GM12878 (cell line): ENCODE results near the gene CDCA7. TPM values are rescaled to one million over a fixed set of nuclear protein-coding genes. Genes with fewer than 3 reads are reported as not detected.

Experiments
- ATAC-seq: fragments of 200-7000 bp; cut with Tn5 transposase; 3 replicates; pipeline ENCODE4 v1.9.1; 2020; ENCODE audit warnings: mild to moderate bottlenecking, moderate library complexity
- BruUV-seq: library from RNA; stranded (reverse); fragments of 400-500 nt; replicated peaks from 2 replicates; lab custom pipeline; 2021; lab: Mats Ljungman, UMichigan
- CTCF ChIA-PET: fragments of 300-600 bp; sonication (Branson Sonifier 250); formaldehyde crosslinking; extraction: SDS; loops from one replicate; lab custom pipeline; 2021; ENCODE audit warnings: inconsistent platforms; lab: Yijun Ruan, JAX
- POLR2A ChIA-PET: fragments of 350-600 bp; formaldehyde crosslinking; extraction: SDS; loops from one replicate; lab custom pipeline; 2021; ENCODE audit warnings: inconsistent platforms; lab: Charles Lee
- RAD21 ChIA-PET: fragments of 300-600 bp; sonication (Branson Sonifier 250); formaldehyde crosslinking; loops from one replicate; lab custom pipeline; 2023; ENCODE audit warnings: antibody characterized with exemption; ENCODE audit not compliant: unreplicated experiment; lab: Charles Lee
- SMC1A ChIA-PET: fragments of 300-600 bp; sonication (Branson Sonifier 250); formaldehyde crosslinking; loops from one replicate; lab custom pipeline; 2023; ENCODE audit not compliant: unreplicated experiment, uncharacterized antibody; lab: Charles Lee
- DNase-seq: peaks from one replicate; pipeline ENCODE4 v3.0.0-alpha.2; 2011; ENCODE audit warnings: low read depth, low spot score
- FAIRE-seq: peaks from 3 replicates; lab custom pipeline; 2011; peaks lifted over from hg19 to GRCh38; lab: Jason Lieb, UNC
- H2AFZ ChIP-seq: 2 replicates; pipeline ENCODE4 v1.6.0; 2011; ENCODE audit warnings: low read depth, low read length, control low read depth; ENCODE audit not compliant: control insufficient read depth
- H3K27ac ChIP-seq: 2 replicates; pipeline ENCODE4 v1.5.1; 2011; ENCODE audit warnings: control low read depth; ENCODE audit not compliant: control insufficient read depth, insufficient read depth
- H3K27me3 ChIP-seq, 2 experiments: replicated peaks in 1 of 2; 2 replicates each; pipeline versions ENCODE4 v1.6.0 to v1.6.1; 2011; ENCODE audit warnings: low read length in 1 of 2; ENCODE audit not compliant: control insufficient read depth in 2 of 2, insufficient read depth in 2 of 2
- H3K36me3 ChIP-seq, 2 experiments: 2 replicates each; pipeline ENCODE4 v1.5.1; 2011; ENCODE audit warnings: low read length in 1 of 2; ENCODE audit not compliant: control insufficient read depth in 2 of 2, insufficient read depth in 2 of 2
- H3K4me1 ChIP-seq: 2 replicates; pipeline ENCODE4 v1.6.1; 2011; ENCODE audit warnings: mild to moderate bottlenecking, low read length, moderate library complexity, mixed read lengths; ENCODE audit not compliant: control insufficient read depth, insufficient read depth
- H3K4me2 ChIP-seq: 2 replicates; pipeline ENCODE4 v1.6.0; 2011; ENCODE audit warnings: control low read depth; ENCODE audit not compliant: control insufficient read depth, insufficient read depth
- H3K4me3 ChIP-seq: fragments of 200-600 bp; sonication (generic); 2 replicates; pipeline ENCODE4 v1.5.1; 2016
- H3K79me2 ChIP-seq: 2 replicates; pipeline ENCODE4 v1.6.0; 2011; ENCODE audit warnings: low read length; ENCODE audit not compliant: control insufficient read depth, insufficient read depth
- H3K9ac ChIP-seq: 2 replicates; pipeline ENCODE4 v1.8.0; 2011; ENCODE audit warnings: low read length, control low read depth, mixed read lengths; ENCODE audit not compliant: control insufficient read depth, insufficient read depth
- H3K9me3 ChIP-seq: replicated peaks from 3 replicates; pipeline ENCODE4 v1.5.1; 2011; ENCODE audit warnings: mild to moderate bottlenecking, low read length; ENCODE audit not compliant: control insufficient read depth, insufficient read depth
- H4K20me1 ChIP-seq: 2 replicates; pipeline ENCODE4 v1.6.0; 2011; ENCODE audit not compliant: control insufficient read depth, insufficient read depth
- BCL11A ChIP-seq: IDR thresholded peaks from 2 replicates; pipeline ENCODE4 v1.6.1; 2011; ENCODE audit warnings: low read depth, low read length
- EED ChIP-seq: sonication (generic); IDR thresholded peaks from 2 replicates; pipeline ENCODE4 v1.6.1; 2016; ENCODE audit warnings: antibody characterized with exemption, low read depth
- EP300 ChIP-seq, 2 experiments: fragments of 150-350 bp in 1 of 2; IDR thresholded peaks; 2 replicates each; pipeline ENCODE4 v1.6.1; 2011 to 2012; ENCODE audit warnings: low read depth in 2 of 2, low read length in 2 of 2, borderline replicate concordance in 1 of 2, improper control_type of control experiment in 1 of 2, inconsistent platforms in 1 of 2; ENCODE audit not compliant: control insufficient read depth in 1 of 2
- EZH2 ChIP-seq: IDR thresholded peaks from 2 replicates; pipeline ENCODE4 v1.6.1; 2012; ENCODE audit warnings: low read depth, mild to moderate bottlenecking, control low read depth, inconsistent platforms, low read length, borderline replicate concordance; ENCODE audit not compliant: control insufficient read depth
- HCFC1 ChIP-seq: fragments of 150-350 bp; IDR thresholded peaks from 2 replicates; pipeline ENCODE4 v1.6.1; 2014; ENCODE audit warnings: low read length
- IKZF1 ChIP-seq: fragments of 450-650 bp; conservative IDR thresholded peaks from 2 replicates; pipeline ENCODE4 v1.6.1; 2017; ENCODE audit warnings: antibody characterized with exemption, mild to moderate bottlenecking
- IKZF2 ChIP-seq, 2 experiments: fragments of 450-650 bp; IDR thresholded peaks; 2 replicates each; pipeline ENCODE4 v1.6.1; 2017; ENCODE audit warnings: mild to moderate bottlenecking in 2 of 2, moderate library complexity in 2 of 2
- KDM1A ChIP-seq: fragments of 200-600 bp; sonication (generic); IDR thresholded peaks from 2 replicates; pipeline ENCODE4 v1.6.1; 2016; ENCODE audit warnings: borderline replicate concordance
- MTA2 ChIP-seq: fragments of 450-650 bp; IDR thresholded peaks from 2 replicates; pipeline ENCODE4 v1.6.1; 2016; ENCODE audit warnings: low read depth, mild to moderate bottlenecking, moderate library complexity
- MYB ChIP-seq: fragments of 150-350 bp; IDR thresholded peaks from 2 replicates; pipeline ENCODE4 v1.6.1; 2014; ENCODE audit warnings: mild to moderate bottlenecking, low read depth, low read length, borderline replicate concordance
- NFIC ChIP-seq: IDR thresholded peaks from 2 replicates; pipeline ENCODE4 v1.6.1; 2012; ENCODE audit warnings: low read depth, mild to moderate bottlenecking, inconsistent platforms, low read length, moderate library complexity
- PAX5 ChIP-seq: IDR thresholded peaks from 2 replicates; pipeline ENCODE4 v1.6.1; 2011; ENCODE audit warnings: low read depth, low read length, borderline replicate concordance
- SMC3 ChIP-seq: IDR thresholded peaks from 2 replicates; pipeline ENCODE4 v1.6.1; 2011; ENCODE audit warnings: low read length, improper control_type of control experiment, borderline replicate concordance
- SPI1 ChIP-seq: IDR thresholded peaks from 2 replicates; pipeline ENCODE4 v1.6.1; 2011; ENCODE audit warnings: low read depth, mild to moderate bottlenecking, low read length, moderate library complexity, borderline replicate concordance; ENCODE audit not compliant: insufficient read depth
- SUPT20H ChIP-seq: IDR thresholded peaks from 2 replicates; pipeline ENCODE4 v1.6.1; 2011; ENCODE audit warnings: low read depth, mild to moderate bottlenecking, low read length, moderate library complexity, borderline replicate concordance; ENCODE audit not compliant: control insufficient read depth
- WGBS: methylation state at CpG from one replicate; pipeline ENCODE4 v1.1.6; 2016; ENCODE audit warnings: low lambda C conversion rate; ENCODE audit not compliant: insufficient replicate concordance, insufficient coverage; ENCODE audit errors: missing lambda C conversion rate; 5-methylcytosine and 5-hydroxymethylcytosine counted together
- in situ Hi-C: fragments of 300-500 bp; cut with MboI; formaldehyde crosslinking; loops from 9 replicates; pipeline ENCODE4 v1.14.3; 2018; ENCODE audit warnings: mixed read lengths
- intact Hi-C: fragments of 100-400 bp; cut with micrococcal nuclease; formaldehyde crosslinking; loops from one replicate; pipeline ENCODE4 v1.14.2; 2022; ENCODE audit not compliant: unreplicated experiment
- polyA plus RNA-seq, 11 experiments: library from polyadenylated mRNA; depleted of rRNA in 4 of 11; unstranded in 6 of 11; stranded (reverse) in 5 of 11; fragments of >200 nt; fragmentation: Nextera tagmentation in 4 of 11; fragmentation: Illumina TruSeq in 1 of 11; extraction: Ambion mirVana in 4 of 11; extraction: Trizol in 1 of 11; gene quantifications; 1 replicate in 1 of 11; 2 replicates in 10 of 11; pipeline versions ENCODE4 v1.2.1 to v1.2.3, GENCODE V29; 2011 to 2016; ENCODE audit warnings: inconsistent platforms in 2 of 11, missing spikeins in 2 of 11, low read depth in 1 of 11
- total RNA-seq, 4 experiments: library from RNA; depleted of rRNA in 3 of 4; stranded (reverse); fragments of >200 nt in 3 of 4; fragmentation: Illumina TruSeq in 1 of 4; extraction: Trizol in 1 of 4; gene quantifications; 2 replicates each; pipeline versions ENCODE4 v1.2.1 to v1.2.3, GENCODE V29; 2013 to 2021
- TF ChIP-seq, protein P1 (sequence below): fragments of 450-650 bp; IDR thresholded peaks from 2 replicates; pipeline ENCODE4 v1.6.1; 2017; ENCODE audit warnings: mild to moderate bottlenecking, low read depth, inconsistent platforms; ENCODE audit not compliant: poor library complexity, severe bottlenecking
- TF ChIP-seq, protein P2 (sequence below): fragments of 450-650 bp; IDR thresholded peaks from 2 replicates; pipeline ENCODE4 v1.6.1; 2016; ENCODE audit warnings: mild to moderate bottlenecking

Gene CDCA7
- total and polyA plus RNA-seq, 10 of the 15 experiments (the other 5 are each of a cell fraction or from before 2014, with no cell fraction given) = 23.5 to 71.3 (median 40.8) TPM

- Histone ChIP-seq H3K9ac (peak overlapping the region; percentile 84), H3K79me2 (peaks cover 31% of the 10 kb centered on the region), H3K9me3 (no peaks in the 10 kb centered on the region), H3K36me3 (no peaks in the 10 kb centered on the region), H2AFZ (peak overlapping the region; percentile 98), H3K4me2 (peak overlapping the region; percentile 96), H3K4me3 (peak overlapping the region; percentile 78), H3K27ac (peak overlapping the region; percentile 97), H3K4me1 (peaks cover 17% of the 10 kb centered on the region), H3K27me3 (no peaks in the 10 kb centered on the region), H4K20me1 (no peaks in the 10 kb centered on the region)
- ATAC-seq = peak; percentile 64
- no TSS peak for BruUV-seq
- ChIA-PET SMC1A (no interaction called here), RAD21 (no interaction called here), CTCF (interaction anchor here (1.2 kb wide), 1 partner anchor 70 kb away, joined by 5 read pairs; no protein-coding TSS in a partner anchor), POLR2A (no interaction called here)
- FAIRE-seq = no peak
- under 1% methylated on average over 19 of the region's 19 CpGs for WGBS
- in situ Hi-C loops (no loop called here), intact Hi-C loops (no loop called here)
- DNase-seq = no peak
- TF ChIP-seq, protein P1, sequence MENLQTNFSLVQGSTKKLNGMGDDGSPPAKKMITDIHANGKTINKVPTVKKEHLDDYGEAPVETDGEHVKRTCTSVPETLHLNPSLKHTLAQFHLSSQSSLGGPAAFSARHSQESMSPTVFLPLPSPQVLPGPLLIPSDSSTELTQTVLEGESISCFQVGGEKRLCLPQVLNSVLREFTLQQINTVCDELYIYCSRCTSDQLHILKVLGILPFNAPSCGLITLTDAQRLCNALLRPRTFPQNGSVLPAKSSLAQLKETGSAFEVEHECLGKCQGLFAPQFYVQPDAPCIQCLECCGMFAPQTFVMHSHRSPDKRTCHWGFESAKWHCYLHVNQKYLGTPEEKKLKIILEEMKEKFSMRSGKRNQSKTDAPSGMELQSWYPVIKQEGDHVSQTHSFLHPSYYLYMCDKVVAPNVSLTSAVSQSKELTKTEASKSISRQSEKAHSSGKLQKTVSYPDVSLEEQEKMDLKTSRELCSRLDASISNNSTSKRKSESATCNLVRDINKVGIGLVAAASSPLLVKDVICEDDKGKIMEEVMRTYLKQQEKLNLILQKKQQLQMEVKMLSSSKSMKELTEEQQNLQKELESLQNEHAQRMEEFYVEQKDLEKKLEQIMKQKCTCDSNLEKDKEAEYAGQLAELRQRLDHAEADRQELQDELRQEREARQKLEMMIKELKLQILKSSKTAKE = no peak
- no peak for TF ChIP-seq IKZF1
- no peak for TF ChIP-seq EED
- no peak for TF ChIP-seq HCFC1
- no peak for TF ChIP-seq SMC3
- 0 out of 2 replicates have a peak, but pooled peaks have one; percentile 36 for TF ChIP-seq EZH2
- peak; percentile 6; the same call in 1 of the 2 replicates for TF ChIP-seq BCL11A
- peak in 1 of 2 experiments; percentile 10; a peak in 1 of 4 replicates for TF ChIP-seq EP300 (IDR thresholded peaks at IDR 0.05; ENCODE audit: borderline replicate concordance in 1 of 2, control insufficient read depth in 1 of 2, low read depth in 2 of 2, low read length in 2 of 2)
- TF ChIP-seq SUPT20H = no peak
- no peak for TF ChIP-seq KDM1A
- no peak for TF ChIP-seq MYB
- TF ChIP-seq MTA2 = peak; percentile 50; the same call in 1 of the 2 replicates
- TF ChIP-seq, protein P2, sequence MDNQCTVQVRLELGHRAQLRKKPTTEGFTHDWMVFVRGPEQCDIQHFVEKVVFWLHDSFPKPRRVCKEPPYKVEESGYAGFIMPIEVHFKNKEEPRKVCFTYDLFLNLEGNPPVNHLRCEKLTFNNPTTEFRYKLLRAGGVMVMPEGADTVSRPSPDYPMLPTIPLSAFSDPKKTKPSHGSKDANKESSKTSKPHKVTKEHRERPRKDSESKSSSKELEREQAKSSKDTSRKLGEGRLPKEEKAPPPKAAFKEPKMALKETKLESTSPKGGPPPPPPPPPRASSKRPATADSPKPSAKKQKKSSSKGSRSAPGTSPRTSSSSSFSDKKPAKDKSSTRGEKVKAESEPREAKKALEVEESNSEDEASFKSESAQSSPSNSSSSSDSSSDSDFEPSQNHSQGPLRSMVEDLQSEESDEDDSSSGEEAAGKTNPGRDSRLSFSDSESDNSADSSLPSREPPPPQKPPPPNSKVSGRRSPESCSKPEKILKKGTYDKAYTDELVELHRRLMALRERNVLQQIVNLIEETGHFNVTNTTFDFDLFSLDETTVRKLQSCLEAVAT = 0 out of 2 replicates have a peak, but pooled peaks have one; percentile 36
- peak; percentile 69; the same call in 1 of the 2 replicates for TF ChIP-seq PAX5
- TF ChIP-seq NFIC = no peak
- TF ChIP-seq SPI1 = no peak
- peak in 1 of 2 experiments; percentile 10; a peak in 1 of 4 replicates for TF ChIP-seq IKZF2 (IDR thresholded peaks at IDR 0.05)
Observed at GRCh38 chr2:173354073-173354581, 545 bp upstream of the CDCA7 start.
